ENCODE results near the gene LGALS9C.
"Not testable (repeated sequence)": the region's sequence is repeated elsewhere in the genome, so short reads cannot be mapped to it uniquely, and the experiment has no call there.

LGALS9C gene

DNA sequence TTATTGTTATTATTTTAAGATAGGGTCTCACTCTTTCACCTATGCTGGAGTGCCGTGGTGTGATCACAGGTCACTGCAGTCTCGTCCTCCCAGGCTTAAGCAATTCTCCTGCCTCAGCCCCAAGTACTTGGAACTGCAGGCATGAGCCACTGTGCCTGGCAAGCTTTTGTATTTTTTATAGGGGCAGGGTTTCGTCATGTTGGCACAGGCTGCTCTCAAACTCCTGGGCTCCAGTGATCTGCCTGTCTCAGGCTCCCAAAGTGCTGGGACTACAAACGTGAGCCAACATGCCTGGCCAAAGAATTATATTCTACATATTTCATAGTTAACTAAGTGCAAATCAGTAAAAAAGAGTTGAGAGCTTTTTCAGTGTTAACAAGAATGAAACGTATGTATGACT lies 65.6 kb downstream of the LGALS9C start:
- DNase-seq, result not testable (repeated sequence)

DNA sequence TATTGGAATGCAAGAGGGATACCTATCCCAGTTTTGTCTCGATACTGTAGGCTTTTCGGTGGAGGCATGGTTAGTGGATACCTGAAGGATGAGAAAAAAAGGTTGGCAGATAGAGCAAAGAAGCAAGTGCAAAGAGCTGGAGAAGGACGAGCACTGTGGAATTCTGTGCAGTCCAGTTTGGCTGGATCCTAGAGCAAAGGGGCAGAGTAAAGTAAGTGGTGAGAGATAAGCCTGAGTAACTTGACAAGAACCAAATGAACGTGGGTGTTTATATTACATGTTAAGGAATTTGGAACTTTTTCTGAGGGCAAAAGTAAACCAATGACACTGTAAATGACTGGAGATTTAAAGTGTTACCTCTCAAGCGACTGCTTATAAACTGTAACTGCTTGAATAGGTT lies 66.3 kb downstream of the LGALS9C start:
- not testable (repeated sequence) for DNase-seq

Measured in NCI-H446 (cell line).